ENCODE data around the gene PPARGC1A.

GRCh38 chr4:23894021-23894420, 4.2 kb upstream of the PPARGC1A start:
- TF ChIP-seq CTCF (IDR thresholded peaks at IDR 0.05) = no peak
- TF ChIP-seq POLR2A (IDR thresholded peaks at IDR 0.05) = no peak
- TF ChIP-seq EP300 (IDR thresholded peaks at IDR 0.05) = no peak

Data from ovary (tissue), 3 donors.